GDM1 (cell line): Measurements from ENCODE around the gene IMPDH2.
A peak's percentile ranks its signal among the peaks of the same experiment; 100 is the strongest.

Experiments
- DNase-seq: peaks from one replicate; lab custom pipeline; 2025; lab: John Stamatoyannopoulos, UW

Gene IMPDH2

DNA sequence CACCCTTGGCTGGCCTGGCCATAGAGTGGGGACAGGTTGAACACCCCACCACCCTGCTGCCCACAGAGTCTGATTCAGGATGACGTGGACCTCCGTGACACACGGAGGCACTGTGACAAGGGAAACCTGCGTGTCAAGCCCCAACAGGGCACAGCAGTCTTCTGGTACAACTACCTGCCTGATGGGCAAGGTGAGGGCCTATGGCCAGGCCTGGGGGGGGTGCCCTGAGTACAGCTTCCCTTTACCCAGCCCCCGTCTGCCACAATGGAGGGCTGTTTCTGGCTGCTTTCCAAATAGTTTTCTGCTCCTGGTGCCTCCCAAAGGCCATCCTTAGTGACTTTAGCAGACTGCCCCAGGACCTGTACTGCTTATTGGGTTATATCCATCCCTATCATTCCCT lies 23.2 kb downstream of the IMPDH2 start:
- no peak for DNase-seq

DNA sequence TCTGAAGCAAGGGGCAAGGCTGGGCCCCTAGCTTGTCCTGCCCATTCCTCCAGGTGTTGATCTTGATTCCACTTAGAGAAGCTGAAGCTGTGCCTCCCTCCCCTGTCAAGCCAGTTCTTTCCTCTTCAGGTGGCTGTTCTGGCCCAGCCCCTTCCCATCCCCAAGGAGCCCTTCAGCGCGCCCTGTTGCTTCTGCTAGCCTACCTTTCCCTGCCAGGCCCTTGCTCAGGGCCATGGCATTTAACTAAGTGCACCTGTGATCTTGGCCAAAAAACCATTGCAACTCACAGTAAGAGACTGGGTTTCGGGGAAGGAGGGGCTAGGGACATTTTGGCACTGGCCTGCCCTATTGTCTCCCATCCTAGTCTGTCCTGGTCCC lies 23.9 kb downstream of the IMPDH2 start:
- DNase-seq, result no peak

DNA sequence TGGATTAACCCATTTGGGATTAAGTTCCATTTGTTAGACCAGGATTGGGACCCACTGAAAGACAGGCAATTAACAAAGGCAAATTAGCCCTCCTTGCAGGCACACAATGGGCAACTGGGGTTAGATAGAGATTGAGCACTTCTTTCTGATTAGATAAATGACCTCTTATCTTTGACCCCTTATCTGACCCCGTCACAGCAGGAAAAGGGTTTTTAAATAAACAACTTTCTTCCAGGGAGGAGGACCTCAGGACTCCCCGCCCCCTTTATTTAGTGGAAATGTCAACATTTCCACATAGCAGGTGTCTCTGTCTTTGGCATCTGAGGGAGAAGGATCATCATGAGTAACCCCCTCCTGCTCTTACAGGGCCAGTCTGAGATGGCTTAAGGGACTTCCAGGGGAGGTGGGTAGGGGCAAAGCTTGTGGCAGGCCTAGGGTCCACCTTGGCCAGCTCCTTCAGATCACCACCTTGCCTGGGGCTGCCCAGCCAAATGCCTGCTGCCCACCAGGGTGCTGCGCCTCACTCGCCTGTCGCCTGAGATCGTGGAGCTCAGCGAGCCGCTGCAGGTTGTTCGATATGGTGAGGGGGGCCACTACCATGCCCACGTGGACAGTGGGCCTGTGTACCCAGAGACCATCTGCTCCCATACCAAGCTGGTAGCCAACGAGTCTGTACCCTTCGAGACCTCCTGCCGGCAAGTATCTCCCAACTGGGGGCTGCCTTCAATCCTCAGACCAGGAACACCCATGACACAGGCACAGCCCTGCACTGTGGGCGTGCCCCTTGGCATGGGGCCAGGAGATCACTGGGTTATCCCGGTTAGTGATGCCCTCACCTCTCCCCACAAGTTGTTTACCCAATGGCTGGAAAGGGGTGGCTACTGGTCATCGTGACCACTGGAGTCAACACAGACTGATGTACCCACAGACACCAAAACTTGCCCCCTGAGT lies 24.6 kb downstream of the IMPDH2 start:
- DNase-seq, result no peak

DNA sequence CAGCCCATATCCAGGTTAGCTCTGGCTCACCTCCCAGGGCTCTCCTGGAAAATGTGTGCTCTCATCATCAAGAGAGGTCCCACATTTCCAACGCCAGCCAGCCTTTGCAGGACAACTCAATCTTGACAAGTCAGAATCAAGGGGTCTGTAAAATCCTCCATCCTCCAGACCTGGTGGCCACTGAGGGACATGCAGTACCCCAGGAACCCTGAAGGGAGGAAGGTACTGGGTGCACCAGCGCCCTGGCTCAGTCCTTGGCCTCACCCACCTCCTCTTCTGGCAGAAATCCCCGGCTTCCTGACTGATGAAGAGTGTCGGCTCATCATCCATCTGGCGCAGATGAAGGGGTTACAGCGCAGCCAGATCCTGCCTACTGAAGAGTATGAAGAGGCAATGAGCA lies 28.0 kb downstream of the IMPDH2 start:
- DNase-seq, result no peak

DNA sequence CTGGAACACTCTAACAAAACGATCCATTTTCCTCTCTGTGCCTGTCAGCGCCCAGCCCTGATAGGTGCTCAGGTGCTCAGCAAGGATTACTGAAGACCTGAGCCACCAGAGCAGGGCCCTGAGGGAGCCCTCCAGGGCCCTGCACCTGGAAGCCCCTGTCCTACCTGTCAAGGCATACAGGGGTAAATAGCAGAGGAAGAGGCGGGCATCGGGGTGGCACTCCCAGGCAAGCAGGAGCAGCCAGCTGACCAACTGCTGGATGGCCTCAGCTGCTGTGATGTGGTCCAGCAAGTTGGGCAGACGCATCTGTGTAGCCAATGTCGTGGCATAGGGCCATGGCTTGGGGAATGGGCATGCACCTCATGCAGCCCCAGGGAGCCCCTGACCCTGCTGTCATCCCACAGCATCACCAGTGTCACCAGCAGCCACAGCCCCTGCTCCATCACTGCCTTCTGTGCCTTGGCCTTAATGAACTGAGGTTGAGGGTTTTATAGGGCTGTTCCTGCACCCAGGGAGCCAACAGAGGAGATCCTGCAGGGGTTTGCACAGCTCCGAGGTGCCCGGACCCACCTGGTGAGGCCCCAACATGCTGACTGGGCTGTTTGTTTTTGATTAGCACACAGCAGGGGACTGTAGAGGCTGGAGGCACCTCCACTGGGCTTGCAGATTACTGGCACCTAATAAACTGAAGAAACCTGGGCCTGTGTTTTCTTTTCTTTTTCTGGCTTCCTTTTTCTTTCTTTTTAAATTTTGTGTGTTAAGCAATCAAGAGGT lies 29.9 kb downstream of the IMPDH2 start:
- no peak for DNase-seq

DNA sequence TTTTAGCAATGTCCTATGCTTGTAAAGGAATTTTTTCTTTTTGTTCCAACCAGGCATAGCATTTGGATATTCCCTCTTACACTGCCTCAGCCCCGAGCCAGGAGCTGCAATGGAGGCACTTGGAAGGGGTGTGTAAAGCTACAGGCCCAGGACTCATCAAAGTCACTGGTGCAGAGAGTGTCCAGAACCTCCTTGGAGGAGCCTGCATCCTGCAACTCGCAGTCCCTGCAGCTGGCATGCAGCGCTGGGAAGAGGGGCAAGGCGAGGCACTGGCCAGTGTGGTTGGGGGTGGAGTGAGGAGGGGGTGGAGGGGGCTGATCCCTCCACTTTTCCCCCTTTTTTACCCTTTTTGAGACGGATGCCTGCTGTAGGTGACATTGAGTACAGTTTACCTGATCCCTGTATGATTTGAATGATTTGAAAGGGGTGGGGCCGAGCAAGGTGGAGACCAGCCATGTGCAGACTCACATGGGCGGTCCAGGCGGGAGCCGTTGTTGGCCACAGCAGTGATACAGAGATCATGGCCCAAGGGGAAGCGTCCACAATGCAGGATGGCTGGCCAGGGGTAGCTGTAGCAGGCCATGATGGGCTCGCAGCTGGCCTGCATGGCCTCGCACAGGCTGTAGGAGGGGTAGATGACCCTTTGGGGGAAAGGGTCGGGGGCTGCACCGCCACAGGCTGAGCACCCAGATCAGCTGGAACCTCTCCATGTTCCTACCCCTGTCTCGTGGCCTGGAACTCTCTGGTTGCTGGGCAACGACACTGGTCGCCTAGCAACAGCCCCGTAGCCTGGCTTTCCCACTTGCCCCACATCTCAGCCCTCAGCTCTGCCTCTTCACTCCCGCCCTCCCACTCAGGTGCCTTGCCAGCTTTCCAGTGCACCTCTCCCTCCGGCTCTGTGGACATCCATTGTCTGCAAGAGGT lies 31.2 kb downstream of the IMPDH2 start:
- DNase-seq, result no peak

DNA sequence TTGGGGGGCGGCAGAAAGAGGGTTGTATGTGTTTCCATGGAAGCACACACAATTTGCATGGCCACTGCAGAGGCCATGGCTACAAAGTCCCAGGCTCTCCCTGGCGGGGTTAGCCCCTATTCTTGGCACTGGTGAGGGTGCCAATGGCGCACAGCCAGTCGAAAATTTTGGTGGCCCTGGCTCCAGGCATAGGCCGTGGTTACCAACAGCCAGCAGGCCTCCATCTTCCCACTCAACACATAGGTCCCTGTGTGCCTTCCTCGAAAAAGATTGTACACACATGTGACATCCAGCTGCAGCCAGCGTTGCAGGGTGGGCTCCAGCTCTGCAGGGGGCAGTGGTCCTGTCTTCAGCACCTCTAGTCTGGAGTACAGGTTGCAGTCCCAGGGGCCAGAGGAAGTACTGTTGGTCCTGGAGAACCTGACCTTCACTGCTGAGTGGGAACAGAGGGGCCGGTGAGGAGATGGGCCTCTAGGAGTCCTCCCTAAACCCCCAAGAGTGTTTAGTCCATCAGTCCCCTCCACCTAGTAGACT lies 32.0 kb downstream of the IMPDH2 start:
- DNase-seq, result no peak

DNA sequence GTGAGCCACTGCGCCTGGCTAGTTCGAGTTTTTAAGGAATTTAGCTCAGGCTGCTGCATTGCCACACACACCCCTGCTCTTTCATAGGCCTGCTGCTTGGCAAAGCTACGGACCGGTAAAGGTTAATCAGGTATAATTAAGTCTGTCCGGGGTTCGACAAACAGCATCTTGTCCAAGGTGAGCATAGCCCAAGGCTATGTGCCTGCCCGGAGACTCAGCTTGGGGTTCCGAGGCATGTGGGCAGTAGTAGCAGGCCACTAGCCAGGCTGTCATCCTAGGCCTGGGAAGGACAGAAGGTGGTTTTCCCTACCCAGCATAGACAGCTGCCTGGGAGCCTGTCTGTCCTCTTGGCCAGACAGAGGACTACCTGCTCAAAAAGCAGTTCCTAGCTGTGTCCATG lies 32.6 kb downstream of the IMPDH2 start:
- no peak for DNase-seq

DNA sequence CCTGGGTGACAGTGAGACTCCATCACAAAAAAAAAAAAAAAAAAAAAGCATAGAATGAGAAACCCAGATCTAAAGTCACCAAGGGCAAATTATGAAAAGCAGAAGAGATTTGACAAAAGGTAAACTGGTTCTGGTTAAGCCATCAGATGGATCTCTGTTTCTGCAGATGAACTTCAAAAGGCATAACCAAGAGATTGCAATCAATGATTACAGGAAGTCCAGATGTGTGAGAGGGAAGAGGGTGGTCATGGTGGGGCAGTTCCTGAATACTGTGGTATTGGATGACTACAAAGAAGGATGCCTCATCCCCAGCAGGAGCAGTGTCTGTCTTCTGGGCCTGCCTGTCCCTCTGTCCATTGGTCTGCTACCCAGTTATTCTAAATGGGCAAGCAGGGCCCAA lies 35.4 kb downstream of the IMPDH2 start:
- no peak for DNase-seq

DNA sequence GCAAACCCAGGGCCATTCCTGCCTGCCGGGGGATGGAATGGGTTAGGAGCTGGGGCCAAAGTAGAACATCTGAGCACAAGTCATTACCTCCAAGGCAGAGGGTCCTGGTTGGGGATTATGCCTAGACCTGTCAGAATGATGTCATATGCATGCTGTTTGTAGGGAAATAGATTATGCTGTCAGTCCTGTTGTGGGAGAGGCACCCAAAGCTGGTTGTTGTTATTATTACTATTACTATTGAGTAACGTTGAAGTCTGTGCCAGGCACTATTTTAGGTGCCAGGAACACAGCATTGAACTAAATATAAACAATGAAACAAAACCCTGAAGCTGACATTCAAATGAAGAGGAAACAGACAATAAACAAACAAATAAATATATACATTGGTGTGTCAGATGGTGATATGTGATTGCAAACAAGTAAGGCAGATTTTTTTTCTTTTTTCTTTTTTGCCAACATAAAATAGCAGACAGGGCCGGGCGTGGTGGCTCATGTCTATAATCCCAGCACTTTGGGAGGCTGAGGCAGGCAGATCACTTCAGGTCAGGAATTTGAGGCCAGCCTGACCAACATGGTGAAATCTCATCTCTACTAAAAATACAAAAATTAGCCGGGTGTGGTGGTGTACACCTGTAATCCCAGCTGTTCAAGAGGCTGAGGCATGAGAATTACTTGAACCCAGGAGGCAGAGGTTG lies 37.2 kb downstream of the IMPDH2 start:
- DNase-seq, result no peak

DNA sequence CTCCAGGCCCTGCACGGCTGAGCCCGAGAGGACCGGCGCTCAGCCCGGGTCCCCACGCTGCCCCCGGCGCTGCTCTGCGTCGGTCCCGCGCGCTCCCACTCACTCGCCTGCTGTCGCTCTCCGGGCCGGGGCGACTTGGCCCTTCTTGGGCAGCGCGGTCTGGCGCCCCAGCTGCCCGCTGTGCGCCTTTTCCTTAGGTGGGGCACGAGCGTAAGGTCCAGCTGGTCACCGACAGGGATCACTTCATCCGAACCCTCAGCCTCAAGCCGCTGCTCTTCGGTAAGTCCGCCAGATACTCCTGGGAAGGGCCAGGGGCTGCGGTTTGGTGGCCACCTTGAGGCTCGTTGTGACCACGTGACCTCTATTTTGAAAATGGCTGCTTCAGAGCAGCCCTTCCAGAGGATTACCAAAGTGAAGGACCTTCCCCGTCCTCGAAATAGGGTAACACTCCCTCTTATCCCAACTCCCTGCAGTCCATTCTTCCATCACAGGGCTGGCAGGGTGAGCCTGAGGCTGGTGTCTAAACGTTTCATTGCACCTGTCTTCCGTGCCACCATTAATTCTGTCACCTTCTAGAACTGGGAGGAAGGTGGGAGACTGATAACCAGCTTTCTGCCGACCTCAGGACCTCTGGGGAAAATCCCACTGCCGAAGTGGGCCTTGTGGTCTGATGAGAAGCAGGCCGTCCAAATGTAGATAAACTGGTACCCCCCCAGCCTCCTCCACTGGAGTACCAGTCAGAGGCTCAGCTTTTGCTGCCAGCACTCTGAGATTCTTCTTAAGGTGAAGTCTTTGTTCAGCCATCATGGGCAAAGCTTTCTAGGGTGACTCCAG lies 38.3 kb downstream of the IMPDH2 start:
- no peak for DNase-seq

DNA sequence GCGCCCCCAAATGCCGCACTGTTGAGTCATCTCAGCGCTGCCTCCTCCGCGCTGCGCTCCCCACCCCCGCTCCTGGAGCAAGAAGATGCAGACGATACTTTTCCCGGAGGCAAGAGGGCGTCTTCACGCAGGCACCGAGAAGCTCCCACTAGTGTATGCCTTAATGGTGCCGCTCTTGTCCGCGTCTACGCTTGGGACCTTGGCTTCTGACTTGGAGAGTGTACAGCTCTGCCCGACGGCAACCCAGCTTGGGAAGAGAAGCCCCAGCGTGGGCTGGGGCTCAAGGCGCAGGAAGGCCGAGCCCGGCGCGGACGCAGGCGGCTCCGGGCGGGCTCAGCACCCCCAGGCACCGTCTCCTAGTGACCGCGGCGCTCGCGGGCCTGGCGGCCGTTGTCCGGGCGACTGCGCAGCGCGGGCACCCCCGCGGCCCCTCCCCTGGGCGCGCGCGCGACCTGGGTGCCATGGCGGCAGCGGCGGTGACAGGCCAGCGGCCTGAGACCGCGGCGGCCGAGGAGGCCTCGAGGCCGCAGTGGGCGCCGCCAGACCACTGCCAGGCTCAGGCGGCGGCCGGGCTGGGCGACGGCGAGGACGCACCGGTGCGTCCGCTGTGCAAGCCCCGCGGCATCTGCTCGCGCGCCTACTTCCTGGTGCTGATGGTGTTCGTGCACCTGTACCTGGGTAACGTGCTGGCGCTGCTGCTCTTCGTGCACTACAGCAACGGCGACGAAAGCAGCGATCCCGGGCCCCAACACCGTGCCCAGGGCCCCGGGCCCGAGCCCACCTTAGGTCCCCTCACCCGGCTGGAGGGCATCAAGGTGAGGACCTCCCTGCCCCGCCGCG lies 39.2 kb downstream of the IMPDH2 start, which contains the start of gene P4HTM:
Gene P4HTM (plus strand): TSS at position 446 of the 840 bp plus-strand sequence. CDS start 16 bp downstream, at position 462.
- peak; percentile 53 for DNase-seq

DNA sequence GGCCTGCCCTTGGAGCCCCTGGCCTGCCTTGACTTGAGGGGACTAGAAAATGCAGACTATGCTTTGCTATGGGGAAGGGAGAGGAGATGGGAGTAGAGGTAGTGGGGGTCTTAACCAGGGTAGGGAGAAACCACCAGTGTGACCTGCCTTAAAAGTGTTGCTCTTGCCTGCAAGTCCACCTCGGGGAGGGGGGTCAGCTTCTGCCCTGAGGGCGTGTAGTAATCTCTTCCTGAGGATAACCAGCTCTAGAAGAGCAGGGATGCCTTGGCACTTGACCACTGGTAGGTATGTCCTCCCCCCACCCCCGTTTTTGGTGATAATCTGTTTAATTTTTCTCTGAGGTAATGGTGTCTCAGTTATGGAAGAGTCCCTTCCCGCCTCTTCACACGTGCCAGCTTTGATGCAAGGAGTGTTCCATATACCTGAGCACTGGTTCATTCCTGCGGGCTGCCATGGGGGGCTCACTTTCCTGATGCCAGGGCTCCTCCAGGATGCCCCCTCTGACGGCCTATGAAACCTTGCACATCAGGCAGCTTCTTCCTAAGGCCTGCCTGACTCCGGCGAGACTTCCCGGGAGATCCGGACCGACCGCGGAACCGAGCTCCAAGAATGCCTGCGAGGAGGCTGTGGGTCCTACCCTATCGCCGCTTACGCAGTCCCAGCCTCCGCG lies 39.9 kb downstream of the IMPDH2 start:
- DNase-seq, result no peak

DNA sequence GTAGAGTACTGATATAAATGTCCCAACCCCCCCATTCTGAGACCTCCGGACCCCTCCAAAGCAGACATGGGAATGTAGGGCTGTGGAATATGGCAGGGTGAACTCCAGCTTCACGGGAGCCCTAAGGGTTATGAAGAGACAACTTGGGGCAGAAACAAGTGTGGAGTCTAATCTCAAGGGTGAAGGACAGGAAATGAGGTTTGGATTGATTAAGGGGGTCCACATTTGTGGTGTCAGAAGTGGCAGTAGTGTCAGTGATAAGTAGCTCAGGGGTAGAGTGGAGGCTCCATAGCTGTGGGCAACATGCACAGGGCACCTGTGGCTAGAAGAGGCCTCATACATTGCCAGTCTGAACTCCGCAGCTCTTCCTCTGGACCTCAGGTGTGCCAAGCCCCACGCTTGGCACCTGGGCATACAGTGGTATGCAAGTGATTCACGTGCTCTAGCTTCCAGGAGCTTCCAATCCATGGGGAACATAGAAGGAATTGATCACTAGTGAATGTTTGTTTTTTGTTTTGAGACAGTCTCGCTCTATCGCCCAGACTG lies 43.3 kb downstream of the IMPDH2 start:
- no peak for DNase-seq

DNA sequence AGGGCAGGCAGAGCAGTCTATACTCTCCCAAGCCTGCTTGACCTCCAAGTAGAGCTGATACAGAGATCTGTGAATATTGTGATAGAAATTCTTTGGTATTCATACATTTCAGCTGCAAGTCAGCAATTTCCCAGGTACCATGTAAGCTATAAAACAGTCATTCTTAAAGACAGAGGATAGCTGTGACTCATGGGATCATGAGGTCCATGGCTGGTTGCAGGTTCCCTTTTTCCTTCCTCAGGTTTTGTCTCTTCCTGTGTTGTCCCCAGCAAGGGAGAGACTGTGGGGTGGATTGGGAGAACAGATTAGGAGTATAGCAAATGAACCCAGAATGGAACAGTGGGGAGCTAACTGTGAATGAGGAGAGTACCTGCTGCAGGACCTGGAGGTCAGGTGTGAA lies 44.5 kb downstream of the IMPDH2 start:
- no peak for DNase-seq

DNA sequence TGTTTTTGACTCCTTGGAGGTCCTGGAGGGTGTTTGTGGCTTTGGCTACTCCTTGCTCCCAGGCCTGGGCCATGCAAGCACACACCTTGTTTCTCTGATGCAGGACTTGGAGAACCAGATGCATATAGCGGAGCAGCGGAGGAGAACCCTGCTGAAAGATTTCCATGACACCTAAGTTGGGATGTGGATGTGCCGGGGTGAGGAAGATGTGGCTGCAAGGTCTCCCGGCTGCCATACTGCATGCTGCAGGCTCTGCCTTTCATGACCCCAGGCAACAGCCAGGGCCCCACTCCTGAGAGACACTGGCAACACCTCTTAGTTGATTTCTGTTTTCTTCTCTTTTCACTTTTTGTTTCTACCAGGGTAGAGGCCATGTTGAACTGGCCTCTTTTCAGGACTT lies 46.1 kb downstream of the IMPDH2 start:
- DNase-seq, result no peak

DNA sequence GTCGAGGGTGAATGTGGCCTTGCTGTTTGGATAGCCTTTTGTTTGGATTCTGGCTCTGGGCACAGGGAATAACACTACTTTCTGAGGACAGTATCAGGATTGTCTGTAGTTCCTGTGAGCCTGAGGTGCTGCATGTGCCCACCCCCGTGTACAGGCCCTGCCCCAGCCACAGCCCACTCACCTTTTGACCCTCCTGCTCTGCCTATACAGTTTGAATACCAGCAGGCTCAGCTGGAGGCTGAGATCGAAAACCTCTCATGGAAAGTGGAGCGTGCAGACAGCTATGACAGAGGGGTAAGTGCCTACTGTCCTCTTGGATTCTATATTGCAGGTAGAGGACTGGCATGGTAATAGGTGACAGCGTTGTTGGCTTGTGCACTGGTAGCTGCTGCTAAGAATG lies 46.5 kb downstream of the IMPDH2 start:
- no peak for DNase-seq

DNA sequence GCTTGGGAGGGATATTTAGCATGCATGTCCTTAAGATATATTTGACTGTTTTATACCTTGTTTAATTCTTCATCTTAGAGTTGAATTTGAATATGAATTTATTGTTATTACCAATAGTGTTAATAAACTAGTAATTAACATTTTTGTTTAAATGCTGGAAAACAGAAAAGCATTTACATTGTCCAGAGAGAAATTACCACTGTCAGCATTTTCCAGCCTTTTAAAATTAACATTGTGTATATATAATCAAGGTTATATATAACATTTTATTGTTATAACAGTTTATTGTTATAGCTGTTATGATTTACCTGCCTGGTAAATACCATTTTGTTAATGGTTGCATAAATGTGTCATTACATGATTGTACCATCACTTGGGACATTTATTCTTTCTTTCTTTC lies 47.2 kb downstream of the IMPDH2 start:
- no peak for DNase-seq
